ENCODE data around the gene MAST4. TPM values are rescaled to one million over a fixed set of nuclear protein-coding genes. Genes with fewer than 3 reads are reported as not detected.

Gene MAST4
- total and polyA plus RNA-seq, 12 donors, result 29.6 to 93.3 (median 76.6) TPM

GRCh38 chr5:66671305-66671704 is 75.1 kb downstream of the MAST4 start:
- intact Hi-C loops (cut with DNase I), result no loop called here
- H3K27me3 ChIP-seq, result no peaks in the 10 kb centered on the region
- no peak for ATAC-seq
- no peaks in the 10 kb centered on the region for H3K36me3 ChIP-seq
- H3K27ac ChIP-seq, result no peak overlapping the region
- H3K9me3 ChIP-seq, result no peaks in the 10 kb centered on the region
- 33 to 44% methylated on average over 2 of the region's 2 CpGs for WGBS, 2 donors
- peaks cover 0 to 48% (median 10%) of the 10 kb centered on the region in 9 donors for H3K4me1 ChIP-seq
- DNase-seq, result no peak
- TF ChIP-seq, protein P1, sequence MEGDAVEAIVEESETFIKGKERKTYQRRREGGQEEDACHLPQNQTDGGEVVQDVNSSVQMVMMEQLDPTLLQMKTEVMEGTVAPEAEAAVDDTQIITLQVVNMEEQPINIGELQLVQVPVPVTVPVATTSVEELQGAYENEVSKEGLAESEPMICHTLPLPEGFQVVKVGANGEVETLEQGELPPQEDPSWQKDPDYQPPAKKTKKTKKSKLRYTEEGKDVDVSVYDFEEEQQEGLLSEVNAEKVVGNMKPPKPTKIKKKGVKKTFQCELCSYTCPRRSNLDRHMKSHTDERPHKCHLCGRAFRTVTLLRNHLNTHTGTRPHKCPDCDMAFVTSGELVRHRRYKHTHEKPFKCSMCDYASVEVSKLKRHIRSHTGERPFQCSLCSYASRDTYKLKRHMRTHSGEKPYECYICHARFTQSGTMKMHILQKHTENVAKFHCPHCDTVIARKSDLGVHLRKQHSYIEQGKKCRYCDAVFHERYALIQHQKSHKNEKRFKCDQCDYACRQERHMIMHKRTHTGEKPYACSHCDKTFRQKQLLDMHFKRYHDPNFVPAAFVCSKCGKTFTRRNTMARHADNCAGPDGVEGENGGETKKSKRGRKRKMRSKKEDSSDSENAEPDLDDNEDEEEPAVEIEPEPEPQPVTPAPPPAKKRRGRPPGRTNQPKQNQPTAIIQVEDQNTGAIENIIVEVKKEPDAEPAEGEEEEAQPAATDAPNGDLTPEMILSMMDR (IDR thresholded peaks at IDR 0.05), result no peak
- no peak overlapping the region for H3K4me3 ChIP-seq

GRCh38 chr5:66674802-66675201 is 78.6 kb downstream of the MAST4 start:
- no peak overlapping the region for H3K27ac ChIP-seq
- WGBS, 2 donors, result 87 to 93% methylated on average over 5 of the region's 5 CpGs
- H3K4me3 ChIP-seq, result no peak overlapping the region
- no peaks in the 10 kb centered on the region for H3K27me3 ChIP-seq
- no peaks in the 10 kb centered on the region for H3K36me3 ChIP-seq
- TF ChIP-seq, protein P1 (IDR thresholded peaks at IDR 0.05), result no peak
- intact Hi-C loops (cut with DNase I), result no loop called here
- no peaks in the 10 kb centered on the region for H3K9me3 ChIP-seq
- H3K4me1 ChIP-seq, result peaks cover 0 to 29% (median 7%) of the 10 kb centered on the region in 9 donors
- peak in 3 of 8 donors; percentile 18 to 51 (median 34) for ATAC-seq
- DNase-seq, result no peak

GRCh38 chr5:66675406-66675805 is 79.2 kb downstream of the MAST4 start:
- H3K4me1 ChIP-seq, result peaks cover 0 to 30% (median 7%) of the 10 kb centered on the region in 9 donors
- intact Hi-C loops (cut with DNase I), result no loop called here
- TF ChIP-seq, protein P1 (IDR thresholded peaks at IDR 0.05), result no peak
- H3K27me3 ChIP-seq, result no peaks in the 10 kb centered on the region
- no peaks in the 10 kb centered on the region for H3K9me3 ChIP-seq
- DNase-seq, result no peak
- ATAC-seq, result peak in 1 of 8 donors; percentile 18
- H3K36me3 ChIP-seq, result no peaks in the 10 kb centered on the region
- WGBS, 2 donors, result 63 to 67% methylated on average over 2 of the region's 2 CpGs
- no peak overlapping the region for H3K27ac ChIP-seq
- no peak overlapping the region for H3K4me3 ChIP-seq

- Histone ChIP-seq H3K27me3 (no peaks in the 10 kb centered on the region), H3K4me1 (peaks cover 0 to 34% (median 0%) of the 10 kb centered on the region in 9 donors), H3K9me3 (no peaks in the 10 kb centered on the region), H3K27ac (no peak overlapping the region), H3K4me3 (no peak overlapping the region), H3K36me3 (no peaks in the 10 kb centered on the region)
- intact Hi-C loops (cut with DNase I), result no loop called here
- no peak for DNase-seq
- WGBS, 2 donors, result 62% methylated on average over 3 of the region's 3 CpGs
- TF ChIP-seq, protein P1 (IDR thresholded peaks at IDR 0.05), result no peak
- no peak for ATAC-seq
Measured at GRCh38 chr5:66680221-66680620, 84.0 kb downstream of the MAST4 start.
